Adrenal gland (tissue), 5 donors: ENCODE data around the gene PGP.

ENCODE experiments used
- CTCF ChIP-seq, 6 experiments: fragments of 450-650 bp in 4 of 6; fragments of 200-600 bp in 2 of 6; sonication (generic) in 1 of 6; IDR thresholded peaks; 1 replicate in 5 of 6; 2 replicates in 1 of 6; pipeline versions ENCODE4 v1.5.1 to v1.8.0; 2016 to 2021; ENCODE audit warnings: antibody characterized with exemption in 6 of 6, mild to moderate bottlenecking in 2 of 6, moderate library complexity in 1 of 6
- POLR2A ChIP-seq, 2 donors: fragments of 450-650 bp; IDR thresholded peaks; one replicate each; pipeline ENCODE4 v1.6.1; 2017; ENCODE audit warnings: antibody characterized with exemption in 2 of 2, mild to moderate bottlenecking in 2 of 2, moderate library complexity in 1 of 2
- donor health status: DM: no; HTN: no; CAD: no.

- TF ChIP-seq CTCF (IDR thresholded peaks at IDR 0.05) (no peak), POLR2A (IDR thresholded peaks at IDR 0.05) (no peak)
Measured at GRCh38 chr16:2208772-2209171, 5.9 kb downstream of the PGP start.
